ENCODE results near the gene SLC45A3.

SLC45A3 gene

DNA sequence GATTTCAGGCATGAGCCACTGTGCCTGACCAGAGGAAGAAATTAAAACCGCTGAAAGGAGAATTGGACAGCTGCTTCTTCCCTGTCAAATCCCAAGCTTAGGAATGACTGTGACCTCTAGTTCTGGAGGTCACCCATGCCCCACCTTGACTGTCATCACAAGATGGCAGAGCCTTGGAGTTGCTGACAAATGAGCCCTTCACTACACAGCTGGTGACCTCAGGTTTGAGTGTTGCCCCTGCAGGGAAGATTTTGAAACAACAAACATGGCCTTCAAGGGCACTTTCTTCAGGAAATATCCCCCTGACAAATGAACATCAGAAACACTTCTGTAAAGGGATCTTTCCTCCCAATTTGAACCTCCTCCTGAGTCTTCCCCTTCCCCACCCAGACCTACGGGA lies 6.9 kb upstream of the SLC45A3 start:
- H3K4me3 ChIP-seq (ENCODE audit: low read depth, low read length), result no peak overlapping the region
- in situ Hi-C loops (cut with HindIII; ENCODE audit: low pct_ligation_motif_present, low sequenced_read_pairs), result no loop called here
- H3K36me3 ChIP-seq (replicated peaks), result no peaks in the 10 kb centered on the region
- DNase-seq, result no peak
- no peak overlapping the region for H3K27ac ChIP-seq
- H3K27me3 ChIP-seq (replicated peaks), result no peaks in the 10 kb centered on the region
- TF ChIP-seq, protein P1, sequence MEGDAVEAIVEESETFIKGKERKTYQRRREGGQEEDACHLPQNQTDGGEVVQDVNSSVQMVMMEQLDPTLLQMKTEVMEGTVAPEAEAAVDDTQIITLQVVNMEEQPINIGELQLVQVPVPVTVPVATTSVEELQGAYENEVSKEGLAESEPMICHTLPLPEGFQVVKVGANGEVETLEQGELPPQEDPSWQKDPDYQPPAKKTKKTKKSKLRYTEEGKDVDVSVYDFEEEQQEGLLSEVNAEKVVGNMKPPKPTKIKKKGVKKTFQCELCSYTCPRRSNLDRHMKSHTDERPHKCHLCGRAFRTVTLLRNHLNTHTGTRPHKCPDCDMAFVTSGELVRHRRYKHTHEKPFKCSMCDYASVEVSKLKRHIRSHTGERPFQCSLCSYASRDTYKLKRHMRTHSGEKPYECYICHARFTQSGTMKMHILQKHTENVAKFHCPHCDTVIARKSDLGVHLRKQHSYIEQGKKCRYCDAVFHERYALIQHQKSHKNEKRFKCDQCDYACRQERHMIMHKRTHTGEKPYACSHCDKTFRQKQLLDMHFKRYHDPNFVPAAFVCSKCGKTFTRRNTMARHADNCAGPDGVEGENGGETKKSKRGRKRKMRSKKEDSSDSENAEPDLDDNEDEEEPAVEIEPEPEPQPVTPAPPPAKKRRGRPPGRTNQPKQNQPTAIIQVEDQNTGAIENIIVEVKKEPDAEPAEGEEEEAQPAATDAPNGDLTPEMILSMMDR (IDR thresholded peaks at IDR 0.05; ENCODE audit: low read depth, low read length, missing control alignments), result no peak

DNA sequence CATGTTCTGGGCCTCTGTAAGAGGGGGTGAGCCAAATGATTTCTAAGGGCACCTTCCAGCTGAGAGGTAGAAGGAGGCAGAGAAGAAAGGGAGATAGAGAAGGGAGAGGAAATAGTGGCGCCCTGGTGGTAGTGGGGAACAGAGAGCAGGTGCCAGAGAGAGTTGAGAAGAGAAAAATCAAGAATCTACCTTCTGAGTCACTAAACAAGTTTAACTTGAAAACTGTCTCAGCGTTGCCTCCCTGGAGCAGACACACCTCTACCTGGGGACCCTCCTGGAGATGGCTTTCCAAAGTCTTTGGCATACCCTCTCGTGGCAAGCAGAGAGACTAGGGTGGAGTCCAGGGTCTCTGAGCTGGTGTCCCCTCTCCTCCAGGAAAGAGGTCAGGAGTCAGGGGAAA lies 1.1 kb upstream of the SLC45A3 start:
- TF ChIP-seq, protein P1 (IDR thresholded peaks at IDR 0.05; ENCODE audit: low read depth, low read length, missing control alignments), result no peak
- no peaks in the 10 kb centered on the region for H3K27me3 ChIP-seq (replicated peaks)
- H3K27ac ChIP-seq, result no peak overlapping the region
- DNase-seq, result no peak
- H3K36me3 ChIP-seq (replicated peaks), result no peaks in the 10 kb centered on the region
- in situ Hi-C loops (cut with HindIII; ENCODE audit: low pct_ligation_motif_present, low sequenced_read_pairs), result no loop called here
- H3K4me3 ChIP-seq (ENCODE audit: low read depth, low read length), result no peak overlapping the region

DNA sequence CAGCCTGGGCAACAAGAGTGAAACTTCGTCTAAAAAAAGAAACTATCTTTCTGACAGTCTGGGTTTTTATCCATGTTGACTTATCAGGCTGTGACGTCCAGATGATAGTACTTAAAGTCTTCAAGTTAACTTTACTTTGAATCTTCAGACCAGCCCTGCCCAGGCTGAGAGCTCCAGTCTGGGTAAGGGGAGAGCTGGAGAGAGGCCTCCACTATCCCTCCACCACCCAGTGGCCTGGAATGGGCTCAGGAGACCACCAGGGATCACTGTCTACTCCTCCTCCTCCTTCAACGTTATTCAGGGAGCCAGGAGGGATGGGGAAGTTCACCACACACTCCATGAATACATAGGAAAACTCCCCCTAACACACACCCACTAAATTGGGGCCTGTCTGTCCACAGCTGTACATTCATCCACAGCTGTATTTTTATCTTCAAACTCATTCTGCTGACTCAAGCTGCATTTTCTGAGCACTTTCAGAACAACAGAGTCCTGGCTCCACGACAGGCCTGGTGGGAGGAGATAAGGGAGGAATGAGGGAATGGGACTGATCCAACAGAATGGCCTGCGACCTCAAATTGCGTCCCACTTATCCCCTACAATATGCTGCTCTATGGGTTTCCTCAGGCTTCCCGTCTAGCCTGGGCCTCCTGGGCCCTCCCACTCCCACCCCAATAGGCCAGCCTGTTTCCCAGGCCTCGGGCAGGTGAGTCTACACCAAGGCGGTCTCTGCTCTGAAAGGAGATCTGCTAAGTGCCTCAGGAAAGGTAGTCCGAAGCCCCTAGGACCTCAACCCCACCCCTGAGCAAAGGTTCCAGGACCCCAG lies 1.8 kb downstream of the SLC45A3 start:
- Histone ChIP-seq H3K36me3 (replicated peaks) (no peaks in the 10 kb centered on the region), H3K27ac (peak overlapping the region; percentile 68), H3K27me3 (replicated peaks) (no peaks in the 10 kb centered on the region), H3K4me3 (ENCODE audit: low read depth, low read length) (peak overlapping the region; percentile 70)
- TF ChIP-seq, protein P1 (IDR thresholded peaks at IDR 0.05; ENCODE audit: low read depth, low read length, missing control alignments), result no peak
- in situ Hi-C loops (cut with HindIII; ENCODE audit: low pct_ligation_motif_present, low sequenced_read_pairs), result no loop called here
- DNase-seq, result peak; percentile 60

DNA sequence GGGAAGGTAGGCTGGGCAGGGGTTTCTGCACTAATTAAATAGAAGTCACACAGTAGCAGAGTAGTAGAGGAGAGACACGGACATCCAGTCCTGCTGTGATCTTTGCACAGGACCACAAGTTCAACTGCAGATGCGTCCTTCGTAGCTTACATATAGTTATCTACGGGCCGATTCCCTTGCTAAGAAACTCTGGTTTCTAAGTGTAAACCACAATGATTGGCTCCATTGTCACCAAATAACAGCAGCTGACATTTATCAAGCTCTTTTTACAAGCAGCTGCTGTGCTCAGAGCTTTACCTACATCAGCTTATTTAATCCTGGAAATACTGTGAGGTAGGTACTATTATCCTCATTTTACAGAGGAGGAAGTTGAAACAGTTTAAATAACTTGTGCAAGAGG lies 3.1 kb downstream of the SLC45A3 start:
- DNase-seq, result no peak
- no peaks in the 10 kb centered on the region for H3K36me3 ChIP-seq (replicated peaks)
- no peaks in the 10 kb centered on the region for H3K27me3 ChIP-seq (replicated peaks)
- no peak overlapping the region for H3K27ac ChIP-seq
- no peak overlapping the region for H3K4me3 ChIP-seq (ENCODE audit: low read depth, low read length)
- TF ChIP-seq, protein P1 (IDR thresholded peaks at IDR 0.05; ENCODE audit: low read depth, low read length, missing control alignments), result no peak
- in situ Hi-C loops (cut with HindIII; ENCODE audit: low pct_ligation_motif_present, low sequenced_read_pairs), result no loop called here

DNA sequence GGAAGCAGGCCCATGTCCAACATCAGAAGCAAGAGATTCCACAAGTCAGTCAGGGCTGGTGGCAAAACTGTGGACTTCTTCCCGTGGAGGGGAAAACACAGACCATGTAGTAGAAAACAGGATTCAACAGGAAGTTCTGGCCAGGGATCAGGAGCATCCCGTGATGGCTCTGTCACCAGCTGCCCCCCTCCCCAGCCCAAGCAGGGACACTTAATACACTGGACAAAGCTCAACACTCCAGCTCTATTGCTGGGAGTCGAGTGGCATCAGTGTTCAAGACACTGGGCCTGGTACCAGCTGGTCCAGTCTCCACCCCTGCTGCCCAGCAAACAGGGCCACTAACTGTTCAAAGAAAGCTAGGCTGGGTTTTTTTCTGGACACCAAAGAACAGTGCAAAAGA lies 3.7 kb downstream of the SLC45A3 start:
- H3K36me3 ChIP-seq (replicated peaks), result no peaks in the 10 kb centered on the region
- no peak overlapping the region for H3K4me3 ChIP-seq (ENCODE audit: low read depth, low read length)
- TF ChIP-seq, protein P1 (IDR thresholded peaks at IDR 0.05; ENCODE audit: low read depth, low read length, missing control alignments), result no peak
- in situ Hi-C loops (cut with HindIII; ENCODE audit: low pct_ligation_motif_present, low sequenced_read_pairs), result no loop called here
- no peaks in the 10 kb centered on the region for H3K27me3 ChIP-seq (replicated peaks)
- H3K27ac ChIP-seq, result no peak overlapping the region
- no peak for DNase-seq

DNA sequence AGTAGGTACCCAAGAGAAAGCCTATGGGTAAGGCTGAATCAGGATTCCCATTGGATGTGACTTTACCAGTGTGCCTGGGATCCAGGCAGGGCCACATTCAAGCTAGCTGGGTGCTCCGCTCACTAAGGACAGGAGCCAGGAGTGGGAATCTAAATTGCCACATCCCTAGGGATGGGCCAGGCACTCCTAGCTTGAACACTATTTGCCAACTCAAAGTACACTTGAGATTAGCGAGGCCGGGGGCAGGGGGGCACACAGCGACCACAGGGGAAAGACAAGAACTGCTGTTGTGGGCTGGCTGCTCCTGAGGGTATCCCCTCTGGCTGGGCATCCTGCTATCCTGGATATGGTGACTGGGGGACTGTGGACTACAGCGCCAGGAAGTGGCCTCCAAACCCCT lies 4.3 kb downstream of the SLC45A3 start:
- Histone ChIP-seq H3K27me3 (replicated peaks) (no peaks in the 10 kb centered on the region), H3K27ac (no peak overlapping the region), H3K4me3 (ENCODE audit: low read depth, low read length) (no peak overlapping the region), H3K36me3 (replicated peaks) (no peaks in the 10 kb centered on the region)
- TF ChIP-seq, protein P1 (IDR thresholded peaks at IDR 0.05; ENCODE audit: low read depth, low read length, missing control alignments), result no peak
- in situ Hi-C loops (cut with HindIII; ENCODE audit: low pct_ligation_motif_present, low sequenced_read_pairs), result no loop called here
- no peak for DNase-seq

All from brain microvascular endothelial cell (primary cell).